HG03469 (cell line): Measurements from ENCODE around the gene MYCBP.
"Not testable (repeated sequence)": the region's sequence is repeated elsewhere in the genome, so short reads cannot be mapped to it uniquely, and the experiment has no call there.

Source experiments
- ATAC-seq: cut with Tn5 transposase; IDR thresholded peaks from one replicate; pipeline ENCODE4 v1.9.1; 2021; ENCODE audit warnings: mild to moderate bottlenecking, moderate library complexity, moderate number of reproducible peaks; ENCODE audit not compliant: unreplicated experiment

MYCBP gene, protein sequence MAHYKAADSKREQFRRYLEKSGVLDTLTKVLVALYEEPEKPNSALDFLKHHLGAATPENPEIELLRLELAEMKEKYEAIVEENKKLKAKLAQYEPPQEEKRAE

DNA sequence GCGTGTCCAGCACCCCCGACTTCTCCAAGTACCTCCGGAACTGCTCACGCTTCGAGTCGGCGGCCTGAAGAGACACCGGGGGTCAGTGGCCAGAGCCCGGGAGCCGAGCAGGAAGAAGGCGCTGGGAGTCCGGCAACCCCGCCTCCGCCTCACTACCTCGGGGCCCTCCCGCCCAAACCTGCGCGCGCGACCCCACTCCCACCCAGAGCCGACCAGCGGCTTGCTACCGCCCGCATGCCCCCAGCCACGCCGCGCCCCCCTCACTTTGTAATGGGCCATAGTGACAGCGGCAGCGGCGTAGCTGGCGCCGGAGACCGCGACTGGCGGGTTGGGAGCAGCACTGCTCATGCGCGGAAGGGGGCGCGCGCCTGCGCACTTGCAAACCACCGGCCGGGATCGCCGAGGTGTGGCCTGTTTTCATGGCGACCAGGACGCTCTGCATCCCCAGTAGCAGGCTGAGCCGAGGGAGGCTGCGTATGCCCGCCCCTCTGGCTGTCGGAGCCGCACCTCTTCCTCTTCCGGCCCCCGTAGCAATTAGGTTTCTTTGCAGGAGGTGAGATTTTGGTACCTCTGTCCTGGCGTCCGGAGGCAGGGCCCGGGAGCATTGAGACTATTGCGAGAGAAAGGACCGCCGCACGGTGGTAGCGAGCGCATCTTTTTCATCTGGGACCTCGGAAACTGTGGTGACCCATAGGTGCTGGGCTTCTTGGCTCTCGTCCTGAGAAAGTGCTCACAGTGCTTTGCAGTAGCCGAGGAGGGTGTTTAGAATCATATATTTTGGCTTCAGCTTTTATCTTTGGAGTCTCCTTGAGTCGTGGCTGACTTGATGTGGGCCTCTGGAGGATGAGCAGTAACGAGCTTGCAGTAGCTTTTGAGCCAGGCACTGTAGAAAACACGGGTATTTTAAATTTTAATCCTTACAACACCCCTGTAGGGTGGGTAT, at the start of gene MYCBP:
Gene MYCBP, minus strand, starts transcription at position 322 of the 943 bp plus-strand sequence. Its CDS starts 43 bp downstream, at position 279.
- ATAC-seq, result peak; percentile 83

DNA sequence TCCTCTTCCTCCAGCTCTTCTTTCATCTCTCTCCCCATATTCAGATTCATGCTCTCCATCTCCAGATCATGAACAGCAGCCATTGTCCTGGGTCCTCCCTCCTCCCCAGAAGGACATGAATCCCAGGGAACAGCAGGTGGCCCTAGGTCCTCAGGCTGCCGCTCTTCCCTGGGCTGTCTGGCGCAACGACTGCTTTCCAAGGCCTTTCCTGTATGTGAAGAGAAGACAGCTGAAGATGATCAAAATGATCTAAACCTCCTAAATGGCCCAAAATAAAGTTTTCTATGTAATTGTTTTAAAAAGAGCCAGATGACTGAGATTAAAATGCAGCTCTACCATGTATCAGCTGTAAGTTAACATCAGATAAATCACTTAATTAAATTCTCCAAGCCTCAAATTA, 46.0 kb upstream of the MYCBP start:
- no peak for ATAC-seq

DNA sequence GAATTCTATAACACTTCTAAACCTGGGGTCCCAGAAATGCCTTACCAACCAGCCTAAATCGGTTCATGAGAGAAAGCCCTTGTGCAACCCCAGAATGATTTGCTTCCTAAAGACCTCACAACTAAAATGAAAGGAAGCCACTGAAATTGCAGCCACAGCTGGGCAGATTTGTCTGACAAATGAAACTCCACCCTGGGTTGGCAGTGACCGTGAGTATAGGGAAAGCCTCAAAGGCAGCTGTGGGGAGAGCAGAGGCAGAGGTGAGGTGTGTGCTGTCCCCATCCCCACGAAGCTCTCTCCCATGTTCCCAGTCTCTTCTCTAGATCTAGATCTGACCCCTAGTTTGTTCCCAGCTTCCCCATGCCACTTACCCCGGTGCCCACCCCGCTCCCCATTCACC, 45.4 kb upstream of the MYCBP start:
- ATAC-seq, result no peak

DNA sequence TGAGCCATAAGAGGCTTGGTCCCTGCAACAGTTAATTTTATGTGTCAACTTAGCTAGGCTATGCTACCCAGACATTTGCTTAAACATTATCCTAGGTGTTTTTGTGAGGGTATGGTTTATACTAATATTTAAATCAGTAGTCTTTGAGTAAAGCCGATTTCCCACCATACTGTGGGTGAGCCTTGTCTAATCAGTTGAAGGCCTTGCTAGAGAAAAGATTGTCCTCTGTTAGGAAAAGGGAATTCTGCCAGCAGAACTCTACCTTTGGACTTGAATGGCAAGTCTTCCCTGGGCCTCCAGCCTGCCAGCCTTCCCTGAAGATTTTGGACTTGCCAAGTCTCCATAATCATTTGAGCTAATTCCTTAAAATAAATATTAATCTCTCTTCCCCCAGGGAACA, 44.6 kb upstream of the MYCBP start:
- ATAC-seq, result no peak

DNA sequence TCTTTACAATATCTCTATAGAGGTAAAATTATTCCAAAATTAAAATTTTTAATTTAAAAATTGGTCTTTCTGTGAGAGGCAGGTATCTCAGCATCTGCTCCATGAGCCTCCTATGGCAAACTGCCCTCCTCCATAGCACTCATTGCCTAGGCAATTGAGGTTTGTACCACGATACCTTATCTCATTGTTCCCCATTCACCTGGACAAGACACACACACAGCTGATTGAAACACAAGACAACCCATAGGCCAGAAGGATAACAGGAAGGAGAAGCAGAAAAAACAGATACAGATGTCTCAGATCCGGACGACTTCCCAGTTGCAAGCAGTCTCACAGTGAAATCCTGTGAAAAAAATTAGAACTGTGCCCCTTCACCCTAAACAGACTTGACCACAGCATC, 44.2 kb upstream of the MYCBP start:
- no peak for ATAC-seq

DNA sequence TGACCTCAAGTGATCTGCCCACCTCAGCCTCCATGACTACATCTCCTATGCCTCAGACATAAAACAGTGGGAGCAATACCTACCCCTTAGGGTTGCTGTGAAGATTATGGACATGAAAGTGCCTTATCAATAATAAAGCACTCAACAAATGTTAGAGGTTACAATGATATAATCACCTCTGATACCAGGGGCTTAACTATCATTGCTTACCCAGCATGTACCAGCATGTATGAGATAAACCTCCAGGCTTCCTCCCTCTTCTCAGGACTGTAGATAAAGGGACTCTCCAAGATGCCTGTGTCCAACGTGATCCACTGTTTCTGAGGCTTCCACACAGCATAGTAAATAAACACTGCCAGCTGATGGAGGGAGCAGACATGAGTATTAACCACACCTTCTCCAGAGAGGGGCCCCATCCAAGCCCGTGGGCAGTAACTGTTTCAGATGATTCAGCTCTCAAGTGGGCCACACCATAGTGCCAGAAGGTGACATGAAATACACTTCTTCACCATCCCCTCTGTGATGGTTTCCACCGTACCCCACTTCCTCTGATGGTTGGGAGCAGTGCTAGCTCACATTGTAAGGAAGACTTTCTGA, 42.3 kb upstream of the MYCBP start:
- ATAC-seq, result no peak

DNA sequence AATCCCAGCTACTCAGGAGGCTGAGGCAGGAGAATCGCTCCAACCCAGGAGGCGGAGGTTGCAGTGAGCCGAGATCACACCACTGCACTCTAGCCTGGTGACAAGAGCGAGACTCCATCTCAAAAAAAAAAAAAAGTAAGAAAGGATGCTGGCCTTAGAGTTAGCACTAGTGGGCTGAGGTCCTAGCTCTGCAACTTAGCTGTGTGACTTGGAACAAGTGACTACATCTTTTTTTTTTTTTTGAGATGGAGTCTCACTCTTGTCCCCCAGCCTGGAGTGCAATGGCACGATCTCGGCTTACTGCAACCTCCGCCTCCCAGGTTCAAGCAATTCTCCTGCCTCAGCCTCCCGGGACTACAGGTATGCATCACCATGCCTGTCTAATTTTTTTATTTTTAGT, 41.8 kb upstream of the MYCBP start:
- not testable (repeated sequence) for ATAC-seq

DNA sequence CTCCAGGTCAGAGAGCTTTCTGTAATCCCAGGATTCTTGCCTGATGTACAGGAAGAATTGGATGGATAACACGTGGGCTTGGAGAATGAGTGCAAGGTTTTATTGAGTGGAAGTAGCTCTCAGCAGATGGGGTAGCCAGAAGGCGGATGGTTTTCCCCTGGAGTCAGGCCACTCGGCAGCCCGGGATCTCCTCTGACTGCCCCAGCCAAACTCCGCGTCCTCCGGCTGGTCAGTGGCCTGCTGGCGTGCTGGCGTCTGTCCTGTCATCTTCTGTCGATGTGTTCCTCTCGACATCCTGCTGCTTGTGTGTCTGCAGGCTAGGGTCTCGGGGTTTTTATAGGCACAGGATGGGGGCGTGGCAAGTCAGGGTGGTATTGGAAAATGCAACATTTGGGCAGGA, 35.7 kb upstream of the MYCBP start:
- ATAC-seq, result no peak

DNA sequence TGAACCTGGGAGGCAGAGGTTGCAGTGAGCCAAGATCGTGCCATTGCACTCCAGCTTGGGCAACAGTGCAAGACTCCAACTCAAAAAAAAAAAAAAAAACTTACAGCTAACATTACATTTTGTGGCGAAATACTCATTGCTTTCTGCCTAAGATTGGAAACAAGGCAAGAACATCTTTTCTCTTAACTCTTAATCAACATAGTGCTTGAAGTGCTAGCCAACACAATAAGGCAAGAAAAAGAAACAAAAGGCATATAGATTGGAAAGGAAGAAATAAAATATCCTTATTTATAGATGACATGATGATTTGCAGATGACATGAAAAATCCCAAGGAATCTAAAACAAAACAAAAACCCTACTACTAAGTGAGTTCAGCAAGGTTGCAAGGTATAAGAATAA, 32.8 kb upstream of the MYCBP start:
- no peak for ATAC-seq

DNA sequence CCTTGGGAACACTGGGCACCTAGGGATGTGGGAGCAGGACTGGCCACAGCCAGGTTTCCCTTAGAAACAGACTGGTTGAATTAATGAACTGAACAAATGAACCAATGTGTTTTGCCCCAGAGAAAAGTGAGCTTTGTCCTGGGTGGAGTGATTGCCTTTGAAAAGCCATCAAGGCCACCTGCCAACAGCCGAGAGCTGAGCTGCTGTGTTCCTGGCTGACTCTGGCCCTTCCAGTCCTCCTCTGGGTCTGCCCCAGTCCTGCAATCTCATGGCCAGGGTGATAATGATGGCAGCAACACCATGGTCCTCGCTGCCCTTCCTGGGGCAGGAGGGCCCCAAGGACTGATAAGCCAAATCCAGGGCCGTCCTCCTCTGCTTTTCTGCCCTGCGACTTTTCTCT, 26.4 kb upstream of the MYCBP start:
- ATAC-seq, result no peak

DNA sequence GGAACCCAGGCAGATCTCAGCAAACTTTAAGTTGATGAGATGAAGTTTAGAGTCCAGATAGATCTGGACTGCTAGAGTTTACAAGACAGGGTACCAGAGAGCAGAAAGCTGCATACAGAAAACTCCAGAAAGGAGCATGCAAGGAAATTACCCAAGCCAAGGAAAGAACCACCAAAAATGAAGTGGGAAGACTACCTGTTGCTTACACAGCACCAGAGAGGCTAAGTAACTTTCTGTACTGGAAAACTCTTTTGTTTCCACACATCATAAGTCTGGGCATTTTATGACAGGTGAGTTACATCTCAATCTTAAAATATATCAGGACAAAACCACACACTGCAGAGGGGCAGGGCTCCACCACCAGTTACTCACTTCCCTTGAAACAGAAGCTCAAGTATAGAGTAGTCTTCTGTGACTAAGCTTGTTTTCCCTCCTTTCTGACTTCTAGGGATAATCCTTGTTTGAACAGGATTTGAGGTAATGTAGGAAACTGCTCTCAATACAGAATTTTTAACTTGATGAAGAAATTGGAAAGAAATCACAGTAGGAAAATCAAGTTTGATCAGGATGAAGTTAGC, 25.6 kb upstream of the MYCBP start:
- ATAC-seq, result no peak

DNA sequence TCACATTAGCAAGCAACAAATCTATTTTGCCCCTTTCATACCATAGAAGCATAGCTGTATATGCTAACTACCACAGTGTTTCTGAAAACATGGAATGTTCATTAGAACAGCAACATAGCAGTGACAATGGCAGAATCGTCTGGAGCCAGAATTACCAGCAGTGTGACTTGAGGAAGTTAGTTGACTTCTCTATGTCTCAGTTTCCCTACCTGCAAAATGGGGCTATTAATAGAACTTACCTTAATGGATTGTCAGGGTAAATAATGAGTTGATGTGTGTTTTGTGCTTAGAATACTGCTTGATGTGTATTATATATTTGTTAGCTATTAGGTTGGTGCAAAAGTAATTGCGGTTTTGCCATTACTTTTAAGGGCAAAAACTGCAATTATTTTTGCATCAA, 23.0 kb upstream of the MYCBP start:
- no peak for ATAC-seq

DNA sequence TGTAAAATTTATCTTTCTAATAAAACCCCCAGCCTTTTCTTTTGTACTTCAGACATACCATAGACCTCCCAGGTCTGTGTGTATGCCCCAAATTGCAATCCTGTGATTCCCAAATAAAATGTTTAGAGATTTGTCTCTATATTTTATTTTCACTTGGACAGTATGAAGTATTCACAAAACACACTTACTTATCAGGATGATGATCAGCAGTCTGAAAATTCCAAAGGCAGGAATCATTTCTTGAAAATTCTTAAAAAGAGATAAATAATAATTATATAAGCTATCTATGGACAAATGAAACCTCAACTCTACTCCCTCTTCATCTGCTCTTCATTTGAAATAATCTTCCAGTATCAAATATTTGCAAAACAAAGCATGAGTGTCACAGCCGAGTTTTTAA, 19.8 kb upstream of the MYCBP start:
- no peak for ATAC-seq

DNA sequence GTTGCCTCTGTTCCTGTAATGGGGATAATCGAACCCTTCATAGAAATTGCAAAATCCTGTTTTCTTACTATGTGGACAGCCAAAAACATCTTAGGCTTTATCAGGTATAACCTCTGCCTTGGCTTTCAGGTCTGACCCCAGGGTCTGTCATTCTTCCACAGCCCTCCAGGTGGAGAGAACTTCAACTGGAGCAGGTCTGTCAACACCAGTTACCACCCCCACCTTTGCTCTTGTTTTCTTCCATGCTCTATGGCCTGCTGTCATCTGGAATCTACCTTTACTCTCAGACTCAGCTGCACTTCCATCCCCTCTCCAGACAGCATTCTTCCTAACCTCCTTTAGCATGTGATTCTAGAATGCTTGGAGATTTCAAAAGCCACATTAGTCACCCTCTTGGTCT, 18.6 kb upstream of the MYCBP start:
- no peak for ATAC-seq

DNA sequence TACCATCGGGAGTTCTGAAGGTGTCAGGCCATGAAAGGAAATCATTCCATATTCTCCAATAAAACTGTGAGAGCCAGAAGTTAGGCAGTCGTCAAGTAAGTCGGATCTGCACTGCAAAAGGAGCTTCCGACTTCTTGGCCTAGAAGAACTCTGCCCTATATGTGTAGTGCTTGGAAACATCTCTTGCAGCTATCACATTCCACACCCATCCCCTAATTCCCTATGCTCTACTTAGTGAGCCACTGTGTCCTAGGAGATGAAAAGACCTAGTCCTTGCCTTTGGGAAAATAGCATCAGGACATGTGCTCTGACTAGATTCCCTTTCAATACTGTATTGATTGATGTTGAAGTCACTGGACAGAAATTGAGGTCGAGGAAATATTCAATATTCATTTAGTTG, 16.4 kb upstream of the MYCBP start:
- no peak for ATAC-seq

DNA sequence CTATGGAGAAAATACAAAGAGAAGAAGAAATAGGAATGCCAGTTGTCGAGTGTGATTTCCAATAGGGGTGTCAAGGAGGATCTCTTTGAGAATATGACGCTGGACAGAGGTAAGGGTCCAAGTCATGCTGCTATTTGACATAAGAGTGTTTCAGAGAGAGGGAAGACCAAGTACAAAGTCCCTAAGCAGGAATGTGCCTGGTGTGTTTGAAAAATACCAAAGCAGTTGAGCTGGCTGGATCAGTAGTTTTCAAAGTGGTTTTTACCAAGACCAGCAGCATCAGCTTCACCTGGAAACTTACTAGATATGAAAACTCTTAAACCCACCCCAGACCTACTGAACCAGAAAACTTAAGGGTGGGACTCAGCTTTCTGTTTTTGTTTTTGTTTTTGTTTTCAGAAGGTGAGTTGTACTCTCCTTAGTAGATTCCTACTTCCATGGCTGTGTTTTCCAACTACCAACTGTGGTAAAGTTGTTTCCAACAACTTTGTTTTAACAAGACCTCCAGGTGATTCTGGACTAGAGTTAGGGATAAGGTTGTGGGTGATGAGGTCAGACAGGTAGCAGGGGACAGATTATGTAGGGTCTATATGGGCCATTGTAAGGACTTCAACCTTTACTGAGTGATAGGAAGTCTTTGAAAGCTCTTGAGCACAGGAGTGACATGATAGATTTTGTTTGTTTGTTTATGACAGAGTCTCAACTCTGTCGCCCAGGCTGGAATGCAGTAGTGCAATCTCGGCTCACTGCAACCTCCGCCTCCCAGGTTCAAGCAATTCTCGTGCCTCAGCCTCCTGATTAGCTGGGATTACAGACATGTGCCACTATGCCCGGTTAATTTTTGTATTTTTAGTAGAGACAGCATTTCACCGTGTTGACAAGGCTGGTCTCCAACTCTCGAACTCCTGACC, 15.5 kb upstream of the MYCBP start:
- ATAC-seq, result no peak

DNA sequence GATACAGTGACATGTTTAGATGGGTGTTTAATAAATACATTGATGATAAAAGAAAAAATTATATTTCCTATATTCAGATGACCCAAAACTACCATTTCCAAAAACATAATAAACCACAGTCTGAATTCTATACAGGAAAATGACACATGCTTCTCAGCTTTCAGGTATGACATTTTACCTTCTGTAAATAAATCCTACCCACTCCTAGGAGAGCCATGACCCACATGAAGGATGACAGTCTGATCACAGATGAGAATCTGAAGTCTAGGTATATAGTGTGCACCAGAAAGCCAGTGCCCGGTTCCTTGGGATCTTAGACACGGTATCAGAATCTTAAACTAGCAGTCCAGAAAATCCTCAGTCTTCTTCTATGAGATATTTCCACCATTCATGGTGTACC, 11.9 kb upstream of the MYCBP start:
- ATAC-seq, result no peak

DNA sequence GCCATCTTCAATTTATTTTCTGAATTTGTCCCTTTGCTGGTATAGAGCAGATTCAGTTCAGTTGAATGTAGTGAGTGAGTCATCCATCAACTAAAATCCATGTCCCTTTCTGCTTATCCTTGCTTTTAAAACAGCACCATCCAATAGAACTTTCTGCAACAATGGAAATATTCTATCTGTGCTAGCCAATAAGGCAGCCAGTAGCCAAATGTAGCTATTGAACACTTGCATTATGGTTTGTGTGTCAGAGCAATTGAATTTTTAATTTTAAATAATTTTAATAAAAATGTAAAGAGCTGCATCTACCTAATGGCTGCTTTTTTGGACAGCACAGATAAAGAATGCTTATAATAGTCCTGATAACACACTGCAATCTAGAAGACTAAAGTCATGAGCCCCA, 8.3 kb upstream of the MYCBP start, which contains the start of gene GJA9:
Gene GJA9, minus strand, starts transcription at position 101 of the 400 bp plus-strand sequence. CDS start 5,489 bp downstream, outside the sequence.
- ATAC-seq, result no peak

DNA sequence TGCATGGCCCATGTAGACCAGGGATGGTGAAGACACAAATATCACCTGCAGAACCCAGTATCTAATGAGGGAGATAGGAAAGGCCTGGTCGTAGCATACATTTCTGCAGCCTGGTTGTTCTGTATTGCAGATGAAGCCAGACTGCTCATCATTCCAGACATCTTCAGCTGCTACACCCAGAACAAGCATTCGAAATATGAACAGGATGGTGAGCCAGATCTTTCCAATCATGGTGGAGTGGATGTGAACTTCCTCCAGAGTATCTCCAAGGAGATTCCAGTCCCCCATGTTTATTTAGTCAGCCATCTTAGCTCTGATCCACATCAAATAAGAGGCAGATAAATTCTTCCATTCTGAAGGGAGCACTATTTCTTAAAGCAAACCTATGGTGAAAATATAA, 2.7 kb upstream of the MYCBP start:
- ATAC-seq, result no peak

DNA sequence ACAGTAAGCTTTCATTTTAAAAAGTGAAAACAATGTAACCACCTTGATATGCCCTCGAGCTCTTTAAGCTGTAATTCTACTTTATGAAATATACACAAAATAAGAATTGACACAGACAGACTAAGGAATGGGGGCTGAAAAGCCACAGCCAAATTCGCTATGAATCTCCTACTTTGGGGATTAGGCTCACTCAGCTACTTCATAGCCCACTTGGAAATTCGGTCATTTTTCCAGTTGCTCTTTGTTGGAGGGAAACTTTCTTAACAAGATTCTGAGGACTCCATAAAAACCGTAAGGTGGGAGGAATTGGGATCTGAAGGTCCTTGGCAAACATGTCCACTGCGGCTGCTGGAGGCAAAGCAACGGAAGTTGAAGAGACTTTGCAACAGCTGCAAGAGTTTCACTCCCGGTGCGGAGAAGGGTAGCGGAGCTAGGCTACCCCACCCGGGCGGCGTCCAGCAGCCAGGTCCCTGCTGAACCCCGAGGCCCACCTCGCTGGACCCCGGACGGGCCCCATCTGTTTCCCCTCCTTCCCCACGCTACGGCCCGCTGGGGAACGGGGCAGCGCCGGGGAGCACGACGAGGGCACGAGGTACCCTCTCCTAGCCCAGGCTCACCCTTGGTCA, 634 bp downstream of the MYCBP start:
- ATAC-seq, result peak; percentile 17
